Fibroblast of villous mesenchyme (primary cell): Measurements from ENCODE around the gene ZNF562. TPM values are rescaled to one million over a fixed set of nuclear protein-coding genes. Genes with fewer than 3 reads are reported as not detected.
"Not testable (repeated sequence)": the region's sequence is repeated elsewhere in the genome, so short reads cannot be mapped to it uniquely, and the experiment has no call there.

Experiments
- DNase-seq: peaks from one replicate; pipeline ENCODE4 v3.0.0-alpha.2; 2010; ENCODE audit warnings: low read depth
- H3K4me3 ChIP-seq: 2 replicates; pipeline ENCODE4 v1.5.1; 2011; ENCODE audit warnings: low read depth, mild to moderate bottlenecking, low read length
- total RNA-seq: library from RNA; depleted of rRNA; stranded (reverse); fragments of >200 nt; gene quantifications from 2 replicates; pipeline ENCODE4 v1.2.3, GENCODE V29; 2012
- TF ChIP-seq, protein P1 (sequence below): IDR thresholded peaks from 2 replicates; pipeline ENCODE4 v1.5.1; 2012; ENCODE audit warnings: low read depth, mild to moderate bottlenecking, low read length; ENCODE audit not compliant: insufficient read depth

ZNF562 gene
- total RNA-seq, 1 donor = 32.4 TPM

- no peak overlapping the region for H3K4me3 ChIP-seq
- TF ChIP-seq, protein P1, sequence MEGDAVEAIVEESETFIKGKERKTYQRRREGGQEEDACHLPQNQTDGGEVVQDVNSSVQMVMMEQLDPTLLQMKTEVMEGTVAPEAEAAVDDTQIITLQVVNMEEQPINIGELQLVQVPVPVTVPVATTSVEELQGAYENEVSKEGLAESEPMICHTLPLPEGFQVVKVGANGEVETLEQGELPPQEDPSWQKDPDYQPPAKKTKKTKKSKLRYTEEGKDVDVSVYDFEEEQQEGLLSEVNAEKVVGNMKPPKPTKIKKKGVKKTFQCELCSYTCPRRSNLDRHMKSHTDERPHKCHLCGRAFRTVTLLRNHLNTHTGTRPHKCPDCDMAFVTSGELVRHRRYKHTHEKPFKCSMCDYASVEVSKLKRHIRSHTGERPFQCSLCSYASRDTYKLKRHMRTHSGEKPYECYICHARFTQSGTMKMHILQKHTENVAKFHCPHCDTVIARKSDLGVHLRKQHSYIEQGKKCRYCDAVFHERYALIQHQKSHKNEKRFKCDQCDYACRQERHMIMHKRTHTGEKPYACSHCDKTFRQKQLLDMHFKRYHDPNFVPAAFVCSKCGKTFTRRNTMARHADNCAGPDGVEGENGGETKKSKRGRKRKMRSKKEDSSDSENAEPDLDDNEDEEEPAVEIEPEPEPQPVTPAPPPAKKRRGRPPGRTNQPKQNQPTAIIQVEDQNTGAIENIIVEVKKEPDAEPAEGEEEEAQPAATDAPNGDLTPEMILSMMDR = no peak
- no peak for DNase-seq
Observed at GRCh38 chr19:9668544-9668943, 6.4 kb downstream of the ZNF562 start.

DNA sequence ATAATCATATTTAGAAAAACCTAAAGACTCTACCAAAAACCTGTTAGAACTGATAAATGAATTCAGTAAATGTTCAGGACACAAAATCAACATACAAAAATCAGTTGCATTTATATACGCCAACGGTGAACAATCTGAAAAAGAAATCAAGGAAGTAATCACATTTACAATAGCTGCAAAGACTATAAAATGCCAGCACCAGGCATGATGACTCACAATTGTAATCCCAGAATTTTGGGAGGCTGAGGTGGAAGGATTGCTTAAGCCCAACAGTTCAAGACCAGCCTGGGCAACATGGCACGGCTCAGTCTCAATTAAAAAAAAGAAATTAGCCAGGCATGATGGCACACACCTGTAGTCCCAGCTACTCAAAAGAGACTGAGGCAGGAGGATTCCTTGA is 7.0 kb downstream of the ZNF562 start:
- H3K4me3 ChIP-seq = no peak overlapping the region
- TF ChIP-seq, protein P1 = no peak
- DNase-seq = no peak

DNA sequence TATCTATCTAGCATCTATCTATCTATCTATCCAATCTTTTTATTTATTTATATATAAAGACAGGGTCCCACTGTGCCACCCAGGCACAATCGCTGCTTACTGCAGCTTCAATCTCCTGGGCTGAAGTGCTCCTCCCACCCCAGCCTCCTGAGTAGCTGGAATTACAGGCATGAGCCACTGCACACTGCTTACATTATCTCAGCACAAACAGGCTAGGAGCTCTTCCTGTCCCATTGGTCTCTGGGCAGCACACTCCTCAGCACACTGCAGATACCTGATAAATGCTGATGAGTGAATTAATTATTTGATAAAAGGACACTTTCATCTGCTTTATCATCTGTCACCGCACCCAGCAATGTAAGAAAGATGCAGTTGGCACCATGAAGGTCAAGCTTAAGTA is 16.1 kb downstream of the ZNF562 start:
- H3K4me3 ChIP-seq = no peak overlapping the region
- DNase-seq = peak; percentile 18
- TF ChIP-seq, protein P1 = no peak

- H3K4me3 ChIP-seq, DNase-seq: not testable (repeated sequence)
Observed at GRCh38 chr19:9653066-9653555, 21.8 kb downstream of the ZNF562 start.

DNA sequence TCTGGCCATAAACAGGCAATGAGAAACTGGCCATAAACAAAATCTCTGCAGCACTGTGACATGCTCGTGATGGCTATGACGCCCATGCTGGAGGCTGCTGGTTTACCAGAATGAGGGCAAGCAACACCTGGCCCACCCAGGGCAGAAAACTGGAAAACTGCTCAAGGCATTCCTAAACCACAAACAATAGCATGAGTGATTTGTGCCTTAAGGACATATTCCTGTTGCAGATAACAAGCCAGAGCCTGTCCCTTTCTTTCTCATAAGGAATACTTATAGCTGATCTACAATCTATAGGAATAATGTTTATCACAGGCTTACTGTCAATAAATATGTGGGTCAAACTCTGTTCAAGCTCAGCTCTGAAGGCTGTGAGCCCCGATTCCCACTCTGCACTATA is 23.4 kb downstream of the ZNF562 start:
- H3K4me3 ChIP-seq, DNase-seq: not testable (repeated sequence)

DNA sequence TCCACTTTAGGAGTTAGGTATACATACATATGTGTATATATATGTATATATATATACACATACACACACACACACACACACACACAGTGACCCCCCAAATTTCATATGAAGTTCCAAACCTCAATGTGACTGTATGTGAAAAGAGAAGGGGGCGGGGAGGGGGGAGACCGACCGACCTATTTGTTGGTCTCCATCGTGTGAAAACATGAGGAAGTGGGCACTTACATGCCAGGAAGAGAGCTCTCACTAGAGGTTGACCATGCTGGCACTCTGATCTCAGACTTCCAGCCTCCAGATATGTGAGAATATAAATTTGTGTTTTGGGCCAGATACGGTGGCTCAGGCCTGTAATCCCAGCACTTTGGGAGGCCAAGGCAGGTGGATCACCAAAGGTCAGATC is 24.6 kb downstream of the ZNF562 start:
- H3K4me3 ChIP-seq = no peak overlapping the region
- no peak for DNase-seq
- TF ChIP-seq, protein P1 = no peak

DNA sequence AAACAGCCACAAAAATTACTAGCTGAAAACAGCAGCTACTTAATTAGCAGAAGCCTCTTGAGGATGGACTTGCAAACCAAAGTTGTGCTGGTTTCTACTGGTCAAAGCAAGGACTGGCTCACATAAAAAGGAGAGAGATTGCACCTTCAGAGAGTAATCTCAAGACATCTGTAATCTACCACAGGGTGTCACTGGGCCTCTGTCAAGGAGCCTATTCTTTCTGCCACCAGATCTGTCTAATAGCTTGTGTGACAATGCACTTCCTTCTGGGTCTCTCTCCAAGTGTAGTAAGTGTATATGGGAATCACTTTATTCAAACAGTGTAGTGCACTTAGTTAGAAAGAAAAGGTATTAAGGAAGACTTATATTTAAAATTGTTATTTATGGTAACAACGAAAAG is 29.4 kb downstream of the ZNF562 start:
- TF ChIP-seq, protein P1 = no peak
- DNase-seq = no peak
- H3K4me3 ChIP-seq = no peak overlapping the region

- no peak for DNase-seq
- no peak overlapping the region for H3K4me3 ChIP-seq
- TF ChIP-seq, protein P1 = no peak
Observed at GRCh38 chr19:9644472-9644871, 30.4 kb downstream of the ZNF562 start.
